HG03520 (cell line): ENCODE measurements around the gene MRPL18.
"Not testable (repeated sequence)": the region's sequence is repeated elsewhere in the genome, so short reads cannot be mapped to it uniquely, and the experiment has no call there.

Source experiments
- ATAC-seq: cut with Tn5 transposase; IDR thresholded peaks from one replicate; pipeline ENCODE4 v1.9.1; 2021; ENCODE audit warnings: mild to moderate bottlenecking, moderate library complexity; ENCODE audit not compliant: unreplicated experiment

Gene MRPL18

DNA sequence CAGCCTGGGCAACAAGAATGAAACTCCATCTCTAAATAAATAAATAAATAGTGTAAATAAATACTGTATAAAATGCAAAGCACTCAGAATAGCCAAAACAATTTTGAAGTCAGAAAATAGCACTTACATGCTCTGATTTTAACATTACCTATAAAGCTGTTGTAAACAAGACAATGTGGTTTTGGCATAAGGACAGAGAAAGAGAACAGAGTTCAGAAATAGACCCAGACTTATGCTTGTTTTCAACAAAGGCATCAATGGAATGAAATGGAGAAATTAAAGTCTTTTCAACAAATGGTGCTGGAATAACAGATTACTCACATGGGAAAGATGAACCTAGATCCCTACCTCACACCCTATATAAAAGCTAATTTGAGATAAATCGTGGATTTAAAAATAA lies 18.1 kb upstream of the MRPL18 start:
- no peak for ATAC-seq

DNA sequence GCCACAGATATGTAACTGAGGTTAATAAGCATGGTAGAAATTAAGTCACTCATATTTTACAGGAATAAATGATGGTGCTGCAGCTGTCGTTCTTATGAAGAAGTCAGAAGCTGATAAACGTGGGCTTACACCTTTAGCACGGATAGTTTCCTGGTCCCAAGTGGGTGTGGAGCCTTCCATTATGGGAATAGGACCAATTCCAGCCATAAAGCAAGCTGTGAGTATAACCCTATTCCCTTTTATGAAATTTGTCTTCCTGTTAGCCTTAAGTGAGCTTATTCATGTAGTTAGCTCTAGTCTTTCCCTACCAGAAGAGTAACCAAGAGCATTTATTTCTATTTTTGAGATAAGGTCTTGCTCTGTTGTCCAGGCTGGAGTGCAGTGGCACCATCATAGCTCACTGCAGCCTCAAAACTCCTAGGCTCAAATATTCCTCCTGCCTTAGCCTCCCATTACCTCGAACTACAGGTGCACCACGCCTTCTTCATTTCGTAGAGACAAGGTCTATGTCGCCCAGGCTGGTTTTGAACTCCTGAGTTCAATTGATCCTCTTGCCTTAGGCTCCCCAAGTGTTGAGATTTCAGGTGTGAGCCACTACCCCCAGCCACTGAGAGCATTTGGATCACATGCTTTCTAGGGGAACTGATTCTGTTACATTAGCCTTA lies 12.9 kb upstream of the MRPL18 start:
- no peak for ATAC-seq

DNA sequence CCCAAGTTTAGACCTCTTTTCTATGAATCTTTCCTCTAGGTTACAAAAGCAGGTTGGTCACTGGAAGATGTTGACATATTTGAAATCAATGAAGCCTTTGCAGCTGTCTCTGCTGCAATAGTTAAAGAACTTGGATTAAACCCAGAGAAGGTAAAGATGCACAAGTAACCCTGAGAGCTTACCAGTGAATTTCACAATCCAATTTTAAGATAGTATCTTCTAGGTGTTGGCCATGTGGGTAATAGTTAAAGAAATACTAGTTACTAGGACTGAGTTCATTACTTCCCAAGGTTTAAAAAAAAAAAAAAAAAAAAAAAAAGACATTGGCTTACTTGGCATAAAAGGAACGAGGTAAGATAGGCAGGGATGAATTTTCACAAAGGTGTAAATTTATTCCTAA lies 12.1 kb upstream of the MRPL18 start:
- ATAC-seq, result no peak

DNA sequence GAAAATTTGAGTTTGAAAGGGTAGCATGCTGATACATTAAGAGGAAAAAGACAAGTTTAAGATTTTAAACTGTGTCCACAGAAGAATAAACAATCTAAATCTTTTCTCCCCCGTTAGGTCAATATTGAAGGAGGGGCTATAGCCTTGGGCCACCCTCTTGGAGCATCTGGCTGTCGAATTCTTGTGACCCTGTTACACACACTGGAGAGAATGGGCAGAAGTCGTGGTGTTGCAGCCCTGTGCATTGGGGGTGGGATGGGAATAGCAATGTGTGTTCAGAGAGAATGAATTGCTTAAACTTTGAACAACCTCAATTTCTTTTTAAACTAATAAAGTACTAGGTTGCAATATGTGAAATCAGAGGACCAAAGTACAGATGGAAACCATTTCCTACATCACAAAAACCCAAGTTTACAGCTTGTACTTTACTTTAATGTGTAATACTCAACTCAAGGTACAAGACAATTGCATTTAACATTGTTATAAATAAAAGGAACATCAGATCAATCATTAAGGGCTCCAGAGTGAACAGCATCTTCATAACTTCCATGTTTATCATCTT lies 11.6 kb upstream of the MRPL18 start:
- no peak for ATAC-seq

DNA sequence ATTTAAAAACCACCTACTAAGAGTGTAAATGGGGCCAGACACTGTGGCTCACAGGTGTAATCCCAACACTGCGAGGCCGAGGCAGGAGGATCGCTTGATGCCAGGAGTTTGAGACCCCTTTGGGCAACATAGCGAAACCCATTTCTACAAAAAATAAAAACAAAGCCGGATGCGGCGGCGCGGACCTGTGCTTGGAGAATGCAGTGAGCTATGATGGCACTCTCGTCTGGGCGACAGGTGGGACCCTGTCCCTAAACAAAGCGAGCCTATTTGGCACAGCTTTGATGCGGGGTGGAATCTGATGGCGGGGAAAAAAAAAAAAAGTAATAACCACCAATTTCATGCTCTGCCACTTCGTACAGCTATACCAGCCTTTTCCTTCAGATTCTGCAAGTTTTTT lies 2.0 kb upstream of the MRPL18 start:
- no peak for ATAC-seq

DNA sequence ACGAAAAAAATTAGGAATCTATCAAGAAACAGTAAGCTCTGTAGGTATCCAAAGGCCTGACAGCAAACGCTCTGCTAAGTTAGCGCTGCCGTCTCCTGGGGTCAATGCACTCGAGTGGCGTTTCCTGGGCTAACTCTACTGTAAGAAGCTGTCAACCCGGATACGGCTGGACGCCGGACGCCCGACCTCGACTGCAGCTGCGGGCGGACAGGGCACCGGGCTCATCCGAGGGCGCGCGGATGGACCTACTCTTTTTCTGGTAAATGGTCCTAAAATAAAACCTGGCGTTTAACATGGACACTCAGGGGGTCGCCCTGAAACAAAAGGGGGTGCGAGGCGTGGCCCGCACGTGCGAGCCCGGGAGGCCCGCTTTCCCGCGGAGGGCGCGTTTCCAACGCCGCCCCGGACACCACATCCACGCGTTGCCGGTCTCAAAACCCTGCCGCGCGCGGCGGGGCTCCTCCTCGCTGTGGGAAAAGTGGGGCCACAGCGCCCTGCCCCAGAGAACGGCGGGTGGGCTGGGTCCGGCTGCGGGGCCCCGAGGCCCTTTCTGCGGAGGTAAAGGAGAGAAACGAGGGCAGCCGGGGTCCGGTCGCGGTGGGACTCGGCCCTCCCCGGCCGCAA lies 1.4 kb upstream of the MRPL18 start:
- ATAC-seq, result no peak

DNA sequence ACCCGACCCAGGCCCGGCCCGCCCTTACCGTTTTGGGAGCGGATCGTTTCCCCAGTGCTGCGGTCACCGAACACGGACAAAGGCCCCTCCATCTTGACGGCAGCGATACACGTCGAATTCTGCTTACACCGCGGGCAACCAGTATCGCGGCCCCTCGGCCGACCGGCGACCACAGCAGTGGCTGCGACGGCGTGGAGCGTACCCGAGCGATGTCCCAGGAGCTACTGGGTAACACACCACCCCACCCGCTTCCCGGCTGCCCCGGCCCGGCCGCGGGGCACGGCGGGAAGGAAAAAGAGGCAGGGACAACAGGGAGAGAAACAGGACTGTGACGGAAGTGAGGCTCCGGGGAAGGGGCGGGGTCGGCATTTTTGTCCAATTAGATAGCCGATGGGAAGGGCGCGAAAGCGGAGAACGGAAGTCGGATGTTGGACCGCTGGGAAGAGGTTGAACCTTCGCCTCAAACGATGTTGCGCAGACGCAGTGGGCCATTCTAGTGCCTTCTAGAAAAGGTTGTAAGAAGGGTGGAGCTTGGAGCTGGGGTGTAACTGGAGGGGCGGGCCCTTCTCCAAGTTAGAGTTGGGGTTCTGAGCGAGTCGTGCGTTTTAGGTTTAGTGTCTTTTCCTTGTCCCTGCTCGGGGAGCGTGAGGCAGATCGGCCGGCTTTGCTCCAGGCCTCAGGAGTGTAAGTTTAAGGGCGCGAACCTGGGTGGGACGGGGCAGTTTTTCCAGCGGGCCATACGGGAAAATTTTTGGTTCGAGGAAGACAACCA lies 704 bp upstream of the MRPL18 start, which contains the start of gene TCP1:
Gene TCP1 (minus strand): TSS at position 226 of the 772 bp plus-strand sequence. CDS start 134 bp downstream, at position 92.
- ATAC-seq, result peak; percentile 63

DNA sequence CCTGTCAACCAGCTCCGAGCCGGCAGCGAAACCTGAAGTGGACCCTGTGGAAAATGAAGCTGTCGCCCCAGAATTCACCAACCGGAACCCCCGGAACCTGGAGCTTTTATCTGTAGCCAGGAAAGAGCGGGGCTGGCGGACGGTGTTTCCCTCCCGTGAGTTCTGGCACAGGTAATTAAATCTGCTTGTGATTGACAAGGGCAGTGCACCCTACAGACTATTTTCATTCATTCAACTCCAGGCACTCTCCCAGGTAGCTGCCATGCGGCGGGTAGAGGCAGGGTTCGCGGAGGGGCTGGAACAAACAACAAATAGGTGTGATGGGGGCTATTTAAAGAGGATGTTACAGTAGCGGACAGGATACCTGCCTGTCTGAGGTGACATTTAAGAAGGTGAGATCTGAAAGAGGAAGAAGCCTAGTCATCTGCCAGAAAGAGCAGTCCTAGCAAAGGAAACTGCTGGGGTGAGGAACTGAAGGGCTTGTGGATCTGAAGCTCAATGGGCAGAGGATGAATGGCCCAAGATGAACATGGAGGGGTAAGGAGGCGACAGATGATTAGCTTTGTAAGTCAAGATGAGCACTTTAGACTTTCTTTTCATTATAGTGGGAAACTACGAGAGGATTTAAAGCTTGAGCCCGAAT lies 810 bp downstream of the MRPL18 start:
- no peak for ATAC-seq

DNA sequence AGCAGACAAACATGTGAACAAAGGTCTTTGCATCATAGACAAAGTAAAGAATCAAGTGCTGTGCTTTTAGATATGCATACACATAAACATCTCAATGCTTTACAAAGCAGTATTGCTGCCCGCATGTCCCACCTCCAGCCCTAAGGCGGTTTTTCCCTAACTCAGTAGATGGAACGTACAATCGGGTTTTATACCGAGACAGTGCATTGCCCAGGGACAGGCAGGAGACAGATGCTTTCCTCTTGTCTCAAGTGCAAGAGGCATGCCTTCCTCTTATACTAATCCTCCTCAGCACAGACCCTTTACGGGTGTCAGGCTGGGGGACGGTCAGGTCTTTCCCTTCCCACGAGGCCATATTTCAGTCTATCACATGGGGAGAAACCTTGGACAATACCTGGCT lies 4.7 kb downstream of the MRPL18 start:
- not testable (repeated sequence) for ATAC-seq

DNA sequence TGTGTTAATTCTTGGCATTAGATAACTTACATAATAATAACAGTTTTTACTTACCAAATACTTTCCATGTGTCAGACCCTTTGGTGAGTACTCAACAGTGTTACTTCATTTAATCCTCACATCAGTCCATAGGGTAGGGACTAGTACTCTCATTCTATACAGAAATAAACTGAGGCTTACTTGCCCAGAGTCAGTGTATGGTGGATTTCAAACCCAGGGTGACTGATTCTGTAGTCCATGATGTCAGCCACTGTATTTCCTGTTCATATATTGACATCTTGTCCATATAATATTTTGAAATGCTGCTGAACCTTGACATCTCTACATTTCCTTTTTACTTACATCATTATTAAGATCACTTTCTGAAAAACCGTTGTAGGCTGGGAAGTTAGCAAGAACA lies 7.3 kb downstream of the MRPL18 start:
- no peak for ATAC-seq

DNA sequence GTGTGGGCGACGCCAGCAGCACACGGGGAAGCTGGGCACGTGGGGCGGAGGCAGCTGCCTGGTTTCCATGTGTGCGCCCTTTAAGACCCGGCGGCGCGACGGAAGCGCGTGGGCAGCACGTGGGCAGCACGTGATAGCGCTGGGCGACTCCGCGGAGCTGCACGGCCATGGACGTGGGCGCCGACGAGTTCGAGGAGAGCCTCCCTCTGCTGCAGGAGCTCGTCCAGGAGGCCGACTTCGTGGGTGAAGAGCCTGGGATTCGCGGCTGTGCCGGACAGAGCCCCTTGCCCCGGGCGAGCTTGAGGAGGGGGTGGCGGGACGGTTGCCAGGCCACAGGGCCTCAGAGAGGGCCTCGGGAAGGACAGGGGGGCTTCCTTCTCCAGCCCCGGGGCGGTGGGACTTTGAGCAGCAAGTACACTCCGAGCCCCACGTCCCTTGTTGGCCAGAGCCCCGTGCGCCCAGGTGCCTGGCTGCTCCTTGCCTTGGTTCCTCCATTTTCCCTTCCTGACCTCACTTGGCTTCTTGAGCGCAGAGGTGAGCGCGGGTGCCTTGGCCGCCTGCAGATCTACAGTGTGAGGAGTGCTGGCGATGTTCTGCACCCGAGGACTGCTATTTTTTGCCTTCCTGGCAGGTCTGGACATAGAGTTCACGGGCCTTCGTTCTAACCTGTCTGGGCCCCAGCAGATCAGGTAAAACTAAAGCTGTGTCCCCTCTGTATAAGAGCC lies 10.0 kb downstream of the MRPL18 start, which contains the start of gene PNLDC1:
Gene PNLDC1 (plus strand): TSS at position 136 of the 725 bp plus-strand sequence. CDS start 32 bp downstream, at position 168.
- ATAC-seq, result no peak

DNA sequence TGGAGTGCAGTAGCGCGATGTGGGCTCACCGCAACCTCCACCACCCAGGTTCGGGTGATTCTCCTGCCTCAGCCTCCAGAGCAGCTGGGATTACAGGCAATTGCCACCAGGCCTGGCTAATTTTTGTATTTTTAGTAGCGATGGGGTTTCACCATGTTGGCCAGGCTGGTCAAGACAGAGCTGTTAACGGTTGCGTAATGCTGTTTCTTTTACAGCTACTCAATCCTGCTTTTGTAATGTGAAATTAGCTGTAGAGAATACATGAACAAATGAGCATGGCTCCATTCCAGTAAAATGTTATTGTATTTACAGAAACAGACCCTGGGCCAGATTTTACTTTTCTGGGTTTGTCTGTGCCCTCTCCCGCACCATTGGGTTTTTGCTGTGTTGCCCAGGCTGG lies 11.7 kb downstream of the MRPL18 start:
- ATAC-seq, result no peak

DNA sequence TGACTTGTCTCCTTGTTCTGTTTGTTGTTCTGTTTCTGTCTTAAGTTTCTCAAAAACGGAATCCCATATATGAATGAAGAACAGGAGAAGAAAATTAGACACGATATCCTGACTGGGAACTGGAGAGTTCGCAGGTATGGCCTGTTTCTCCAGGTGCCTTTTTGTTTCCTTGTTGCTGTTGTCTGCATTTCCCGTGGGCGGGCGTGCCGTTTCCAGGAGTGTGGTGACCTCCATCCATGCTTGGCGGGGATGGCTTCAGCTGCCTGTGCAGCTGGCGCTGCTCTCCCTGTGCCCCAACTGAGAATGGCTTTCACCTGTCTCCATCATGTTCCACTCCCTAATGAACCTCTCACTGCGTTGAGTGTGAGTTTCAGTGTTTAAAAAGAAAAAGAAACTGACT lies 14.2 kb downstream of the MRPL18 start:
- ATAC-seq, result no peak

DNA sequence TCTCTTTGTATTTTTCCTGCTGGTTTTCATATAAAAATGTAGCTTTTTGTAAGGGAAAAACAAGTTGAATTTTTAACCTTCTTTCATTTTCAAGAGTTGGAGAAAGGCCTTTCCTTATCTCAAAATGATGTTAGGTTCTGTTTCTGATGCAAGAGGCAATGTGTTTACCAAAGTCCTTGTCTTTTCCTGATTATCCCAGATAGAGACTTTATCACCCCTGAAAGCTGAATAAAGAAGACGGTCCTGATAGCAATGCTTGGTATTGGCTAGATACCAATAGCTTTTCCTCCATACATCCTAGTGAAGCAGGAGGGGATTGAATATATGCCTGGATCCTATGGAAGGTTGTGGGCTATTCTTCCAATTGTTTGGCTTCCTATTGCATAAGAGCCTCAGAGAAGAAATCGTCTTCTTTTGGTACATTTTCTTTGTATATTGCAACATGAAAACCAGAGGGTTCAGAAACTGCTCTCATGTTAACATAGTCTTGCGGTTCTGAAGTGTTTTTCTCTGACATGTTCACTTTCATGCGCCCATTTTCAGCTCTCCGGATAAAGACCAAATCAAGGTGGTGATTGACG lies 15.3 kb downstream of the MRPL18 start:
- ATAC-seq, result no peak

DNA sequence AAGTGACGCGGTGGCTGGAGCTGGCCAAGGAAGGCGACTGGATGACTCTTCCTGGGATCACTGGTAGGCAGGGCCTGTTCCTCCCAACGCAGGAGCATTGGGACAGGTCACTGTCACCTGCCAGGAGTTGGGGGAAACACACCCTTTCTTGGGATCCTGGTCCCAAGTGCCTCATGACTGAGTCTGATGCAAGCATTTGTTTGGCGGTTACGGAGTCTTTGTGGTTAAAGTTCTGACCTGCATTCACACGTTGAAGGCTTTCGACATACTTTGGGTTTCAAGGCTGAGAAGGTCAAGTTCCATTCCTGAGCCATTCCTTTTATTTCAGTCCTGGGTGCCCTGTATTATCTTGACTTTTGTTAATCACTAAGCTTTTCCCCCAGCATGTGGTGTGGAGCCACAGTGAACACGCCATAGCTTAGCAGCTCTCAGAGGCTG lies 15.8 kb downstream of the MRPL18 start:
- ATAC-seq, result no peak

DNA sequence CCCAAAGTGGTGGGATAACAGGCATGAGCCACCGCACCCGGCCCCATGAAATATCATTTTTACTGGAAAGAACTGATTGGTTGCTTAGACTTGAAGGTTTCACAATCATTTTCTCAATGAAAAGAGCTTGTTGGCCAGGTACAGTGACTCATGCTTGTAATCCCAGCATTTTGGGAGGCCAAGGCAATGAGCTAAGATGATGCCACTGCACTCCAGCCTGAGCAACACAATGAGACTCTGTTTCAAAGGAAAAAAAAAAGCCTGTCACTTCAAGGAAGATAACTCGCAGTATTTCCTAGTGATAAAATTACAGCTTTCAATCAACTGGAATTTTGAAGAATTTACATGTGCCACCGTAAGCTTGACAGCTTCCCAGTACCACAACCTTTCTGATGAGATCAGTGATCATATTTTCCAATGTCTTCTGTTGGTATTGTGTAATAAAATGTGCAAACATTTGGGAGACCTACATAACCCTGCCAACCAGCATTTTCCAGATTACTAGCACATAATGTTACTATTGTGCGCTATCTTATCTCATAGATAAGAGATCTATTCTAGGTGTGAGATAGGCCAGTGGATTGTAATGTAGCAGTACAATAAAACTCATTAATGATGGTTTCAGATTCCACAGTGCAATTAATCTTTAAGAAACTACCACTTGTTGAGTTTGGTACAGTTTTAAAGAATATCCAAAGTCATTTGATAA lies 17.0 kb downstream of the MRPL18 start:
- ATAC-seq, result no peak

DNA sequence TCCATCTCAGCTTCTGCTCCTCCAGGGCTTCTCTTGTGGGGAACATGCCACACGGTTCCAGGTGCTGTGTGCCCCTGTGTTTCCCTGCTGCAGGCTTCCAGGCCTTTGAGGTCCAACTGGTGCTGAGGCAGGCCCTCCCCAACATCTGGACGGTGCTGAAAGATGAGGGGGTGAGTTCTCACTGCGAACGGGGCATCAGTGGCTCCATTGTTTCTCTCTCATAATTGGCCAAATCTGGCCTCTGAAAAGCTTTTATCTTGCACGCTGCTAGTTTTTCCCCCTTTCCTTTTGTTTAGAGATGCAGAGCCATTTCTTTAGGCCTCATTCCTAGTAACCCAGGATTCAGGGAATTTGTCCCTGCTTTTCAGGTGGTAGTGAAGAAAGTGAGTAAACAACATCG lies 18.4 kb downstream of the MRPL18 start:
- no peak for ATAC-seq

DNA sequence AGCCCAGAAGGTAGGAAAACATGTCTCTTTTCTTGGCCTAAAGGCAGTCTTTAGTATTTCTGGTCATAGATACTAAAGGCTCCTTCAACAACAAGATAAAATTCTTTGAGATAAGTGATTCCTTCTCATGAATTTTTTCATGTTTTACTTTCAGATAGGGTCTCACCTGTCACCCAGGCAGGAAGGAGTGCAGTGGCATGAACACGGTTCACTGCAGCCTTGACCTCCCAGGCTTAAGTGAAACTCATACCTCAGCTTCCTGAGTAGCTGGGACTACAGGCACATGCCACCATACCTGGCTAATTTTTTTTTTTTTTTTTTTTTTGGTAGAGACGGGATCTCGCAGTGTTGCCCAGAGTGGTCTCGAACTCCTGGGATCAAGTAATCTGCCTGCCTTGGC lies 18.9 kb downstream of the MRPL18 start:
- no peak for ATAC-seq

DNA sequence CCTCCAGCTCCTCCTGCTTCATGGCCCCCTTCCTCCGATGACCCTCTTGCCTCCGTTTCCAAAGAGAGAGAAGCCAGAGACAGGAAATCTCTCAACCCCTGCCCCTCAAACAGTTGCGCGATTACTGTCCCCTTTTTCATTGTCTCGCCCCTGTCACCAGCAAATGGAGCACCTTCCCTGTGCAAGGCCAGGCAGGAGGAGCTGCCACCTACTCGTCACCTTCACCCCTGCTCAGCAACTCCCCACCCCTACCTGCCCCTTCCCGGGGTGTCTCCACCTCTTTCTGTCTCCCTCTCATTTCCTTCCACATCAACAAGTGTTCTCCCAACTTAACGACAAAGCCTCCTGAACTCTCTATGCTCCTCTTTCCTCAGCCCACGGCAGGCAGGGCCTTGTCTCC lies 23.5 kb downstream of the MRPL18 start:
- ATAC-seq, result no peak
